ENCODE measurements around the gene TTC7B. TPM values are rescaled to one million over a fixed set of nuclear protein-coding genes. Genes with fewer than 3 reads are reported as not detected.

TTC7B gene
- total and polyA plus RNA-seq, 2 donors (not counting 1 experiment from before 2014, with no cell fraction given): 0.36 to 3.2 TPM

DNA sequence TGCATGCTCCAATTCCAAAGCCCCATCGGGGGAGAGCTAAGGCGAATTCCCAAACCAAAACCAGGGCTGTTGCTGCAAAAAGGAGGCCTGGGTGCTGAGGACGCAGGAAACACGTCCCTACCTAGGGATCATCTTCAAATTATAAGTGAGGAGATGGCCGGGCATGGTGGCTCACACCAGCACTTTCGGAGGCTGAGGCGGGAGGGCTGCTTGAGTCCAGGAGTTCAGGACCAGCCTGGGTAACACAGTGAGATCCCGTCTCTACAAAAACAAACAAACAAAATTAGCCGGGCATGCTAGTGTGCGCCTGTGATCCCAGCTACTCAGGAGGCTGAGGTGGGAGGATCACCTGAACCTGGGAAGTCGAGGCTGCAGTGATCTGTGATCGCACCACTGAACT is 276.2 kb downstream of the TTC7B start:
- H3K4me1 Mint-ChIP-seq: no peaks in the 10 kb centered on the region
- no peak overlapping the region for H3K4me2 ChIP-seq (replicated peaks; ENCODE audit: low read depth, low read length, poor library complexity, severe bottlenecking)
- CTCF ChIA-PET: no interaction called here
- H3K27ac ChIP-seq (ENCODE audit: low read length in 2 of 2): no peak overlapping the region
- intact Hi-C loops (cut with micrococcal nuclease): no loop called here
- TF ChIP-seq, protein P1, sequence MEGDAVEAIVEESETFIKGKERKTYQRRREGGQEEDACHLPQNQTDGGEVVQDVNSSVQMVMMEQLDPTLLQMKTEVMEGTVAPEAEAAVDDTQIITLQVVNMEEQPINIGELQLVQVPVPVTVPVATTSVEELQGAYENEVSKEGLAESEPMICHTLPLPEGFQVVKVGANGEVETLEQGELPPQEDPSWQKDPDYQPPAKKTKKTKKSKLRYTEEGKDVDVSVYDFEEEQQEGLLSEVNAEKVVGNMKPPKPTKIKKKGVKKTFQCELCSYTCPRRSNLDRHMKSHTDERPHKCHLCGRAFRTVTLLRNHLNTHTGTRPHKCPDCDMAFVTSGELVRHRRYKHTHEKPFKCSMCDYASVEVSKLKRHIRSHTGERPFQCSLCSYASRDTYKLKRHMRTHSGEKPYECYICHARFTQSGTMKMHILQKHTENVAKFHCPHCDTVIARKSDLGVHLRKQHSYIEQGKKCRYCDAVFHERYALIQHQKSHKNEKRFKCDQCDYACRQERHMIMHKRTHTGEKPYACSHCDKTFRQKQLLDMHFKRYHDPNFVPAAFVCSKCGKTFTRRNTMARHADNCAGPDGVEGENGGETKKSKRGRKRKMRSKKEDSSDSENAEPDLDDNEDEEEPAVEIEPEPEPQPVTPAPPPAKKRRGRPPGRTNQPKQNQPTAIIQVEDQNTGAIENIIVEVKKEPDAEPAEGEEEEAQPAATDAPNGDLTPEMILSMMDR (IDR thresholded peaks at IDR 0.05): no peak
- TF ChIP-seq EZH2 (IDR thresholded peaks at IDR 0.05; ENCODE audit: borderline replicate concordance, insufficient read depth, low read depth, low read length, poor library complexity, severe bottlenecking): no peak
- ATAC-seq (ENCODE audit: low read depth): no peak
- H3K4me3 ChIP-seq (ENCODE audit: control extremely low read depth in 1 of 5, extremely low read depth in 1 of 5, insufficient read depth in 1 of 5, low read depth in 2 of 5, low read length in 4 of 5): no peak overlapping the region
- H3K27me3 Mint-ChIP-seq: no peaks in the 10 kb centered on the region
- POLR2A ChIA-PET: no interaction called here
- no peaks in the 10 kb centered on the region for H3K4me1 ChIP-seq (ENCODE audit: control insufficient read depth in 2 of 2, insufficient read depth in 2 of 2, low read length in 2 of 2)
- WGBS (ENCODE audit: insufficient coverage): 95% methylated on average over 10 of the region's 12 CpGs
- no peak overlapping the region for H2AFZ ChIP-seq (ENCODE audit: insufficient read depth, low read depth, low read length, poor library complexity, severe bottlenecking)
- no peaks in the 10 kb centered on the region for H3K27me3 ChIP-seq (replicated peaks in 1 of 4; ENCODE audit: control extremely low read depth in 1 of 4, control insufficient read depth in 3 of 4, insufficient read depth in 4 of 4, low read length in 3 of 4)
- H3K9me3 ChIP-seq (ENCODE audit: control extremely low read depth in 1 of 3, control insufficient read depth in 2 of 3, insufficient read depth in 1 of 3, low read length in 2 of 3): no peaks in the 10 kb centered on the region
- no peaks in the 10 kb centered on the region for H3K79me2 ChIP-seq (ENCODE audit: control insufficient read depth, insufficient read depth, low read length)
- H3K4me3 Mint-ChIP-seq: no peak overlapping the region
- no peaks in the 10 kb centered on the region for H4K20me1 ChIP-seq (ENCODE audit: control insufficient read depth, insufficient read depth, low read length, poor library complexity, severe bottlenecking)
- no peak overlapping the region for H3K9ac ChIP-seq (ENCODE audit: low read length)
- H3K27ac Mint-ChIP-seq: no peak overlapping the region
- DNase-seq: no peak
- no peaks in the 10 kb centered on the region for H3K36me3 ChIP-seq (replicated peaks in 1 of 2; ENCODE audit: control extremely low read depth in 1 of 2, control insufficient read depth in 1 of 2, extremely low read depth in 1 of 2, insufficient read depth in 2 of 2, low read length in 1 of 2)
- H3K9me3 Mint-ChIP-seq (ENCODE audit: insufficient read depth): no peaks in the 10 kb centered on the region

DNA sequence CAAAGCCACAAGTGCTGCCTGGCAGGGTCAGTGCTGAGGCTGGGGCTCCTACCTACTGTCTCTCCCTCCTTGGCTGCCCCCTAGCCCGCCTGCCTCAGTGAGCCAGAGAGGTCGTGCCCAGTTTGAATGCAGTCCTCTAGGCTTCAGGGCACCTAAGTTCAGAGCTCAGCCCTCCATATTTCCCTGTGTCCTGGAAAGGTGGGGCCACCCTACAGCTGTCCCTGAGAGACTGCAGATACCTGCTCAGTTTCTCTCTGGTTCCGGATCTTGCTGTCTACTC is 276.8 kb downstream of the TTC7B start:
- H3K4me2 ChIP-seq (replicated peaks; ENCODE audit: low read depth, low read length, poor library complexity, severe bottlenecking): no peak overlapping the region
- no peaks in the 10 kb centered on the region for H3K27me3 ChIP-seq (replicated peaks in 1 of 4; ENCODE audit: control extremely low read depth in 1 of 4, control insufficient read depth in 3 of 4, insufficient read depth in 4 of 4, low read length in 3 of 4)
- Mint-ChIP-seq H3K4me3 (no peak overlapping the region), H3K27ac (no peak overlapping the region), H3K4me1 (no peaks in the 10 kb centered on the region), H3K27me3 (no peaks in the 10 kb centered on the region), H3K9me3 (ENCODE audit: insufficient read depth) (no peaks in the 10 kb centered on the region)
- no peak for TF ChIP-seq EZH2 (IDR thresholded peaks at IDR 0.05; ENCODE audit: borderline replicate concordance, insufficient read depth, low read depth, low read length, poor library complexity, severe bottlenecking)
- TF ChIP-seq, protein P1 (IDR thresholded peaks at IDR 0.05): no peak
- H3K9ac ChIP-seq (ENCODE audit: low read length): no peak overlapping the region
- H4K20me1 ChIP-seq (ENCODE audit: control insufficient read depth, insufficient read depth, low read length, poor library complexity, severe bottlenecking): no peaks in the 10 kb centered on the region
- H3K4me3 ChIP-seq (ENCODE audit: control extremely low read depth in 1 of 5, extremely low read depth in 1 of 5, insufficient read depth in 1 of 5, low read depth in 2 of 5, low read length in 4 of 5): no peak overlapping the region
- no peaks in the 10 kb centered on the region for H3K36me3 ChIP-seq (replicated peaks in 1 of 2; ENCODE audit: control extremely low read depth in 1 of 2, control insufficient read depth in 1 of 2, extremely low read depth in 1 of 2, insufficient read depth in 2 of 2, low read length in 1 of 2)
- POLR2A ChIA-PET: no interaction called here
- DNase-seq: no peak
- H3K4me1 ChIP-seq (ENCODE audit: control insufficient read depth in 2 of 2, insufficient read depth in 2 of 2, low read length in 2 of 2): no peaks in the 10 kb centered on the region
- no peak for ATAC-seq (ENCODE audit: low read depth)
- CTCF ChIA-PET: no interaction called here
- H2AFZ ChIP-seq (ENCODE audit: insufficient read depth, low read depth, low read length, poor library complexity, severe bottlenecking): no peak overlapping the region
- no peak overlapping the region for H3K27ac ChIP-seq (ENCODE audit: low read length in 2 of 2)
- H3K79me2 ChIP-seq (ENCODE audit: control insufficient read depth, insufficient read depth, low read length): no peaks in the 10 kb centered on the region
- intact Hi-C loops (cut with micrococcal nuclease): no loop called here
- no peaks in the 10 kb centered on the region for H3K9me3 ChIP-seq (ENCODE audit: control extremely low read depth in 1 of 3, control insufficient read depth in 2 of 3, insufficient read depth in 1 of 3, low read length in 2 of 3)
- WGBS (ENCODE audit: insufficient coverage): 92% methylated on average over 3 of the region's 3 CpGs
